Neuronal stem cell (in vitro differentiated cells): ENCODE results near the gene C1QTNF12.

ENCODE experiments used
- DNase-seq: peaks from one replicate; pipeline ENCODE4 v3.0.0-alpha.2; 2013; ENCODE audit warnings: low spot score
- H2AFZ ChIP-seq: one replicate; pipeline ENCODE4 v1.6.1; 2013; ENCODE audit warnings: mild to moderate bottlenecking, low read length, inconsistent platforms
- H2AK5ac ChIP-seq: 2 replicates; pipeline ENCODE4 v1.6.1; 2013; ENCODE audit warnings: low read depth, mild to moderate bottlenecking, inconsistent platforms, low read length, moderate library complexity, mixed read lengths
- H2BK120ac ChIP-seq: 2 replicates; pipeline ENCODE4 v1.6.1; 2013; ENCODE audit warnings: low read depth, mild to moderate bottlenecking, inconsistent platforms, low read length, moderate library complexity, mixed read lengths
- H2BK12ac ChIP-seq: one replicate; pipeline ENCODE4 v1.6.1; 2013; ENCODE audit warnings: low read length, inconsistent platforms
- H2BK15ac ChIP-seq: 2 replicates; pipeline ENCODE4 v1.6.1; 2013; ENCODE audit warnings: mild to moderate bottlenecking, low read length, inconsistent platforms, mixed read lengths
- H2BK5ac ChIP-seq: one replicate; pipeline ENCODE4 v1.6.1; 2013; ENCODE audit warnings: inconsistent platforms, mild to moderate bottlenecking, low read length, moderate library complexity
- H3K14ac ChIP-seq: one replicate; pipeline ENCODE4 v1.6.1; 2013; ENCODE audit warnings: low read length, inconsistent platforms
- H3K18ac ChIP-seq: 2 replicates; pipeline ENCODE4 v1.6.1; 2013; ENCODE audit warnings: low read length, inconsistent platforms
- H3K23ac ChIP-seq: 2 replicates; pipeline ENCODE4 v1.6.1; 2013; ENCODE audit warnings: low read depth, mild to moderate bottlenecking, mixed read lengths, low read length, inconsistent platforms; ENCODE audit not compliant: poor library complexity
- H3K27ac ChIP-seq: replicated peaks from 3 replicates; pipeline ENCODE4 v1.5.1; 2013; ENCODE audit warnings: low read length, inconsistent platforms
- H3K27me3 ChIP-seq, 3 experiments: 2 replicates each; pipeline ENCODE4 v1.6.1; 2013; ENCODE audit warnings: low read length in 3 of 3, mild to moderate bottlenecking in 2 of 3, inconsistent platforms in 1 of 3, low read depth in 1 of 3, mixed read lengths in 1 of 3, moderate library complexity in 1 of 3; ENCODE audit not compliant: control insufficient read depth in 3 of 3, insufficient read depth in 3 of 3
- H3K36me3 ChIP-seq, 2 donors: replicated peaks in 1 of 2; 2 replicates each; pipeline ENCODE4 v1.6.1; 2013; ENCODE audit warnings: low read length in 2 of 2; ENCODE audit not compliant: control insufficient read depth in 2 of 2, insufficient read depth in 2 of 2
- H3K4ac ChIP-seq: 2 replicates; pipeline ENCODE4 v1.6.1; 2013; ENCODE audit warnings: inconsistent platforms, mild to moderate bottlenecking, low read length, moderate library complexity
- H3K4me1 ChIP-seq, 2 donors: 1 replicate in 1 of 2; 2 replicates in 1 of 2; pipeline ENCODE4 v1.6.1; 2013; ENCODE audit warnings: low read length in 2 of 2, low read depth in 1 of 2; ENCODE audit not compliant: control insufficient read depth in 2 of 2, insufficient read depth in 1 of 2
- H3K4me2 ChIP-seq: one replicate; pipeline ENCODE4 v1.6.1; 2013; ENCODE audit warnings: mild to moderate bottlenecking, low read length, inconsistent platforms; ENCODE audit not compliant: insufficient read depth, poor library complexity, severe bottlenecking
- H3K4me3 ChIP-seq, 2 donors: 2 replicates each; pipeline ENCODE4 v1.5.1; 2013; ENCODE audit warnings: low read length in 2 of 2, mild to moderate bottlenecking in 2 of 2, inconsistent platforms in 1 of 2, moderate library complexity in 1 of 2
- H3K79me1 ChIP-seq: one replicate; pipeline ENCODE4 v1.6.1; 2013; ENCODE audit warnings: low read depth, mild to moderate bottlenecking, inconsistent platforms, low read length, moderate library complexity
- H3K9ac ChIP-seq: one replicate; pipeline ENCODE4 v1.6.1; 2013; ENCODE audit warnings: mild to moderate bottlenecking, low read depth, low read length, inconsistent platforms; ENCODE audit not compliant: poor library complexity
- H3K9me3 ChIP-seq, 2 donors: replicated peaks in 1 of 2; 2 replicates each; pipeline versions ENCODE3 to v1.6.1; 2013; ENCODE audit warnings: low read length in 2 of 2, mild to moderate bottlenecking in 2 of 2, inconsistent platforms in 1 of 2, low read depth in 1 of 2, mixed read lengths in 1 of 2, moderate library complexity in 1 of 2; ENCODE audit not compliant: control insufficient read depth in 2 of 2, insufficient read depth in 1 of 2
- H4K8ac ChIP-seq: one replicate; pipeline ENCODE4 v1.6.1; 2013; ENCODE audit warnings: low read depth, mild to moderate bottlenecking, inconsistent platforms, low read length, moderate library complexity
- H4K91ac ChIP-seq: one replicate; pipeline ENCODE4 v1.6.1; 2013; ENCODE audit warnings: low read length, low read depth, mild to moderate bottlenecking, inconsistent platforms; ENCODE audit not compliant: poor library complexity
- WGBS, 2 donors: extraction: QIAGEN DNeasy Blood & Tissue Kit; methylation state at CpG; one replicate each; pipeline ENCODE4 v1.1.7; 2013; ENCODE audit warnings: missing lambda C conversion rate in 2 of 2, mixed read lengths in 1 of 2; ENCODE audit not compliant: insufficient read length in 2 of 2, insufficient replicate concordance in 1 of 2; ENCODE audit errors: extremely low coverage in 2 of 2; 5-methylcytosine and 5-hydroxymethylcytosine counted together

The C1QTNF12 gene

DNA sequence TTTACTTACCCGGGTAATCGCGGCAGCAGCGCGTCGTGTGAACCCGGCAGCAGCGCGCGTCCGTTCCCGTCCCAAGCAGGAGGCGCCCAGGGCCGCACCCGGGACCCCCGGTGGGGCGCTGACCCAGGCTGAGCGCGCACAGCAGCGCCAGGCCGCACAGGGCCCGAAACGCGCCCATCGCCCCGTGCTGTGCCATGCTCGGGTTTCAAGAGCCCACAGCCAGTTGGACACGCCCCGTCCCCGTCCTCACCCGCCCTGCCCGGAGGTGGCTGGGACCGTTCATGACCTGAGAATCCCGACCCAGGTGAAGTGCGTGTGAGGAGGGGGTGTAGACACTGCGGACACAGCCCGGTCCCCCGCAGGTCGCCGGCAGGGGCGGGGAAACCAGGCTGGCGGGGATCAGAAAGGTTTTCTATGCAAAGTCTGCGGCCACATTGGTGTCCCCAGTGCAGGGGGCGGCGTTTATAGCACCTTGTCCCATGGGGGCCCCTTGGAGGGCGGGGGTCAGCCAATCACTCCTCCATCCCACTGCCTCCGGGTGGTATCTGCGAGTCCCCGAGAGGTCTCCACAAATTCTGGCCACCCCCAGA is 40.1 kb downstream of the C1QTNF12 start, which contains the start of gene TNFRSF18:
Gene TNFRSF18, minus strand, starts transcription at position 217 of the 590 bp plus-strand sequence. Its CDS starts 21 bp downstream, at position 196.
- Histone ChIP-seq H3K4me2 (peak within 1 kb of the TSS; percentile 73), H2BK5ac (peak within 1 kb of the TSS; percentile 66), H3K4me3 (peak within 1 kb of the TSS in 1 of 2 donors; percentile 60), H3K36me3 (no peaks in the 10 kb centered on the region), H3K27ac (no peak within 1 kb of the TSS), H3K23ac (peak within 1 kb of the TSS; percentile 89), H4K8ac (peak within 1 kb of the TSS; percentile 17), H3K14ac (peak within 1 kb of the TSS; percentile 47), H2BK15ac (peak within 1 kb of the TSS; percentile 89), H2AK5ac (peak within 1 kb of the TSS; percentile 96), H2BK120ac (peak within 1 kb of the TSS; percentile 72), H3K4ac (no peak within 1 kb of the TSS), H2AFZ (no peak within 1 kb of the TSS), H3K9ac (peak within 1 kb of the TSS; percentile 60), H4K91ac (no peak within 1 kb of the TSS), H3K27me3 (peaks cover 0 to 42% (median 23%) of the 10 kb centered on the region in 3 experiments), H3K9me3 (no peaks in the 10 kb centered on the region), H3K4me1 (peaks cover 5% of the 10 kb centered on the region in 2 donors), H2BK12ac (peak within 1 kb of the TSS; percentile 84), H3K79me1 (peaks cover 4% of the 10 kb centered on the region), H3K18ac (peak within 1 kb of the TSS; percentile 91)
- WGBS, 2 donors, result no CpG with 5 or more reads among the region's 49 CpGs
- DNase-seq, result peak; percentile 30

DNA sequence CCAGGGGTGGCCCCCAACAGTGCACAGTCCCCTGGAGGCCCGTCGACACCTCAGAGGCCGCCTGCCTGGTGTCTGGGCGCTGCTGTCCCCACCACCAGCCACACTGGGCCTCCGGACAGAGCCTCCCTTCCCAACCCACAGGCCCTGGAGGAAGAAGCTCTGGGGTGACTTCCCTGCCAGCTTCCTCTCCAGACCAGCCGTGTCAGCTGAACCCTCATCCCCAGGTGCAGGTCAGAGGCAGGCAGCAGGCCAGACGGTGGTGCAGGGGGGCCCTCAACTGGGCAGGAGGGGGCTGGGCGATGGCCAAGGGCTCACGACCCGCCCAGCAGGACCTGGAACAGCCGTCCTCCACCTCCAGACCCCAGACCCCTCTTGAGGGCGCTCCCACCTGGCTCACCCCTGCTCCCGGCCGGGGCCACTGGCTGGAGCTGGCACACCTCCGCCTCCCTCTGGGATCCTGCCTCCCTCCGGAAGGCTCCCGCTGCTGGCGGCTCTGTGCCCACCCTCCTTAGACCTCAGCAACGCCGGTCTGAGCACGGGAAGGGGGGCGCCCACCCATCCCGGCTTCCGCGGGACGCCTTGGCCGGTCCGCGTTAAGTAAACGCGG is 40.6 kb downstream of the C1QTNF12 start:
- peak overlapping the region; percentile 64 for H2BK15ac ChIP-seq
- H3K9me3 ChIP-seq, result no peaks in the 10 kb centered on the region
- no peak overlapping the region for H4K91ac ChIP-seq
- no CpG with 5 or more reads among the region's 31 CpGs for WGBS, 2 donors
- H3K4me2 ChIP-seq, result peak overlapping the region; percentile 73
- H3K27me3 ChIP-seq, result peaks cover 0 to 42% (median 23%) of the 10 kb centered on the region in 3 experiments
- H3K27ac ChIP-seq, result no peak overlapping the region
- DNase-seq, result no peak
- H3K36me3 ChIP-seq, result no peaks in the 10 kb centered on the region
- no peak overlapping the region for H2AFZ ChIP-seq
- no peak overlapping the region for H3K4ac ChIP-seq
- H4K8ac ChIP-seq, result peak overlapping the region; percentile 17
- H2BK12ac ChIP-seq, result no peak overlapping the region
- peaks cover 5 to 9% of the 10 kb centered on the region in 2 donors for H3K4me1 ChIP-seq
- H3K18ac ChIP-seq, result peak overlapping the region; percentile 91
- H3K79me1 ChIP-seq, result peaks cover 3% of the 10 kb centered on the region
- peak overlapping the region in 1 of 2 donors; percentile 60 for H3K4me3 ChIP-seq
- H2BK5ac ChIP-seq, result peak overlapping the region; percentile 66
- peak overlapping the region; percentile 18 for H2BK120ac ChIP-seq
- peak overlapping the region; percentile 60 for H3K9ac ChIP-seq
- peak overlapping the region; percentile 96 for H2AK5ac ChIP-seq
- peak overlapping the region; percentile 47 for H3K14ac ChIP-seq
- H3K23ac ChIP-seq, result peak overlapping the region; percentile 89

DNA sequence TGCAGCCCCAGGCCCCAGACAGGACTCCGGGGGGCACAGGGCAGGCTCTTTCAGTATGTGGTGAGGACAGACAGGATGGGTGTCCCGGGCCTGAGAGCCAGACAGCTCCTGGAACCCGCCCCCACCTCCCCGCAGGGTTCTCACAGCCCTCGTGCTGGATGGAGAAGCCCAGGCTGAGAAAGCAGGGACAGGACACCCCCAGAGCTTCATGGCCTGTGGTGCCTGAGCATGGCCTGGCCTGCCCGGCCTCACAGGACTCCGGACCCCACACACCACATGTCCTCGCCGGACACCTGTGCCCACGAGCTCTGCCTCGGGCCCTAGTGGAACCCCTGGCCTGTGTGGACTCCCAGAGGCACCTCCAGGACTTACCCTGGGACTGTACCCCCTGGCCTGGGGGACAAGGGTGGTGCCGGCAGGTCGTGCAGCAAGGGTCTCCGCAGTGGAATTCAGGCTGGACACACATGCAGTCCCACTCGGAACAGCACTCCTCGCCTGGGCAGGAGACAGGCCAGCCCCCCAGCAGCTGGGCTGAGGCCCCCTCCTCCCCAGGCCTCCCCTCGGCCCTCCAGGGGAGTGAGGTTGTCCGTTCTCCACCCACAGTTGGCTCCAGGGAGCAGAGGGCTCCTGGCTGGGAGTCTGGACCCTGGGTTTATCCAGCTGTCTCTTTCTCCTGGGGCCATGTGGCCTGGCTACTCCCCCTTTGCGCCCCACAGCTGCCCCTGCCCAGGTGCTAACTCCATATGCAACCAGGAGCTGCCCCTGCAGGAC is 41.3 kb downstream of the C1QTNF12 start:
- no peak overlapping the region for H2BK5ac ChIP-seq
- no peak overlapping the region for H3K27ac ChIP-seq
- peak overlapping the region; percentile 89 for H3K23ac ChIP-seq
- H3K4me2 ChIP-seq, result no peak overlapping the region
- H4K8ac ChIP-seq, result peak overlapping the region; percentile 17
- peaks cover 3% of the 10 kb centered on the region for H3K79me1 ChIP-seq
- H4K91ac ChIP-seq, result no peak overlapping the region
- H2AK5ac ChIP-seq, result peak overlapping the region; percentile 96
- WGBS, 2 donors, result no CpG with 5 or more reads among the region's 19 CpGs
- H3K9me3 ChIP-seq, result no peaks in the 10 kb centered on the region
- peak overlapping the region; percentile 64 for H2BK15ac ChIP-seq
- H2AFZ ChIP-seq, result no peak overlapping the region
- peak overlapping the region; percentile 7 for H3K9ac ChIP-seq
- H3K14ac ChIP-seq, result no peak overlapping the region
- H2BK12ac ChIP-seq, result no peak overlapping the region
- peak overlapping the region; percentile 91 for H3K18ac ChIP-seq
- no peak for DNase-seq
- no peaks in the 10 kb centered on the region for H3K36me3 ChIP-seq
- H3K4me1 ChIP-seq, result peaks cover 8 to 15% of the 10 kb centered on the region in 2 donors
- no peak overlapping the region for H3K4me3 ChIP-seq
- no peak overlapping the region for H3K4ac ChIP-seq
- peak overlapping the region; percentile 18 for H2BK120ac ChIP-seq
- H3K27me3 ChIP-seq, result peaks cover 0 to 41% (median 27%) of the 10 kb centered on the region in 3 experiments
